ENCODE measurements around the gene CDH23. TPM values are rescaled to one million over a fixed set of nuclear protein-coding genes. Genes with fewer than 3 reads are reported as not detected.

CDH23 gene
- total and polyA plus RNA-seq, 9 of the 15 experiments (the other 6 are each of a cell fraction or from before 2014, with no cell fraction given), result 0.18 to 1.2 (median 0.47) TPM

GRCh38 chr10:71742301-71743088, 345.8 kb downstream of the CDH23 start:
- 33% methylated on average over 10 of the region's 10 CpGs for WGBS (ENCODE audit: insufficient coverage, low coverage, missing lambda C conversion rate)
- no TSS peak for BruUV-seq (replicated peaks)

More at GRCh38 chr10:71742301-71743088, 345.8 kb downstream of the CDH23 start:
- no peaks in the 10 kb centered on the region for H4K20me1 ChIP-seq (replicated peaks; ENCODE audit: control insufficient read depth, insufficient read depth, low read length)
- no peaks in the 10 kb centered on the region for H3K79me2 ChIP-seq (ENCODE audit: control insufficient read depth, insufficient read depth, low read length)
- peak overlapping the region; percentile 51 for H2AFZ ChIP-seq (ENCODE audit: low read depth, low read length)
- H3K4me2 ChIP-seq (ENCODE audit: insufficient read depth, low read length), result no peak overlapping the region
- no peaks in the 10 kb centered on the region for H3K36me3 ChIP-seq (ENCODE audit: control insufficient read depth, insufficient read depth, low read length)
- H3K9me3 ChIP-seq (replicated peaks; ENCODE audit: control insufficient read depth, insufficient read depth, low read depth, low read length), result no peaks in the 10 kb centered on the region
- no peak overlapping the region for H3K4me3 ChIP-seq
- CTCF ChIA-PET (ENCODE audit: low intra/inter-chr PET ratio), result no interaction called here
- TF ChIP-seq ZNF146 (CRISPR knock-in tag; IDR thresholded peaks at IDR 0.05; ENCODE audit: unreplicated experiment), result no peak
- TF ChIP-seq CEBPB (tag; IDR thresholded peaks at IDR 0.05), result no peak
- TF ChIP-seq REST (IDR thresholded peaks at IDR 0.05; ENCODE audit: borderline replicate concordance), result no peak
- 0 out of 2 replicates have a peak, but pooled peaks have one; percentile 32 for TF ChIP-seq REST (CRISPR knock-in tag; IDR thresholded peaks at IDR 0.05; ENCODE audit: low read depth)
- 0 out of 2 replicates have a peak, but pooled peaks have one; percentile 31 for TF ChIP-seq CBFB (CRISPR knock-in tag; IDR thresholded peaks at IDR 0.05)
- 0 out of 2 replicates have a peak, but pooled peaks have one; percentile 14 for TF ChIP-seq TFAP4 (CRISPR knock-in tag; IDR thresholded peaks at IDR 0.05; ENCODE audit: borderline replicate concordance)
- peak; percentile 16; the same call in 1 of the 2 replicates for TF ChIP-seq ERF (CRISPR knock-in tag; IDR thresholded peaks at IDR 0.05)
- no peak for TF ChIP-seq EWSR1 (IDR thresholded peaks at IDR 0.05; ENCODE audit: borderline replicate concordance, low read depth, partially characterized antibody)
- no peak for TF ChIP-seq HBP1 (CRISPR knock-in tag; IDR thresholded peaks at IDR 0.05)
- TF ChIP-seq CTBP1 (IDR thresholded peaks at IDR 0.05; ENCODE audit: borderline replicate concordance), result 0 out of 2 replicates have a peak, but pooled peaks have one; percentile 10
- TF ChIP-seq ZNF445 (CRISPR knock-in tag; IDR thresholded peaks at IDR 0.05; ENCODE audit: low read depth), result no peak
- peaks cover 45% of the 10 kb centered on the region in 2 experiments for H3K4me1 ChIP-seq (replicated peaks in 1 of 2; ENCODE audit: control insufficient read depth in 2 of 2, insufficient read depth in 2 of 2, low read length in 2 of 2)
- DNase-seq (ENCODE audit: extremely low read depth in 1 of 4, low spot score in 3 of 4) (peak in 1 of 4 experiments; percentile 39), FAIRE-seq (no peak), ATAC-seq (no peak)
- no peak overlapping the region for H3K27ac ChIP-seq (ENCODE audit: extremely low read depth, low read depth, low read length)
- peaks cover 3% of the 10 kb centered on the region for H3K9me1 ChIP-seq (ENCODE audit: control insufficient read depth, insufficient read depth, low read length)
- H3K27me3 ChIP-seq (ENCODE audit: control insufficient read depth in 2 of 2, insufficient read depth in 2 of 2, low read length in 2 of 2), result no peaks in the 10 kb centered on the region
- in situ Hi-C loops (cut with MboI) (no loop called here), intact Hi-C loops (cut with micrococcal nuclease) (no loop called here)
- POLR2A ChIA-PET, result interaction anchor here (0.6 to 1.5 kb wide), 7 partner anchors 9 to 422 kb away, joined by 3 to 4 read pairs (median 3); no protein-coding TSS in a partner anchor
- peak overlapping the region in 1 of 2 experiments; percentile 3; a peak in 1 of 4 replicates for H3K9ac ChIP-seq (ENCODE audit: insufficient read depth in 1 of 2, low read depth in 2 of 2, low read length in 2 of 2)
